Glomerular endothelial cell (primary cell): ENCODE results near the gene ATP8B2. TPM values are rescaled to one million over a fixed set of nuclear protein-coding genes. Genes with fewer than 3 reads are reported as not detected.
"Not testable (repeated sequence)": the region's sequence is repeated elsewhere in the genome, so short reads cannot be mapped to it uniquely, and the experiment has no call there.

ENCODE experiments used
- DNase-seq: peaks from one replicate; pipeline ENCODE4 v3.0.0-alpha.2; 2011; ENCODE audit warnings: low read depth, low spot score; ENCODE audit errors: extremely low read depth
- total RNA-seq: library from RNA; depleted of rRNA; stranded (reverse); fragments of >200 nt; gene quantifications from 2 replicates; pipeline ENCODE4 v1.2.3, GENCODE V29; 2015

The ATP8B2 gene
- total RNA-seq, 1 donor from 2014 or later = 75.4 TPM

DNA sequence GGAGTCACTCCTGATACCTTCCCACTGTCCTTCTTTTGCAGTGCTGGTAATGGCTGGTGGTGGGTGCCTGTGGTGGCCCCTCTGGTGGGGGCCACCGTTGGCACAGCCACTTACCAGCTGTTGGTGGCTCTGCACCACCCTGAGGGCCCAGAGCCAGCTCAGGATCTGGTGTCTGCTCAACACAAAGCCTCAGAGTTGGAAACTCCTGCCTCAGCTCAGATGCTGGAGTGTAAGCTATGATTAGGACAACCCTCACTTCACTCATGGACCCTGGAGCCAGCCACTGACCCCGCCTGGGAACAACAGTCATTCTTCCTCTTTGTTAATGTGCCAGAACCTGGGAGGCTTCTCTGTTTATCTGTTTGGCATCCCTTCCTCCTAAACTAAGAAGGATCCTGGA lies 1.1 kb upstream of the ATP8B2 start:
- no peak for DNase-seq

DNA sequence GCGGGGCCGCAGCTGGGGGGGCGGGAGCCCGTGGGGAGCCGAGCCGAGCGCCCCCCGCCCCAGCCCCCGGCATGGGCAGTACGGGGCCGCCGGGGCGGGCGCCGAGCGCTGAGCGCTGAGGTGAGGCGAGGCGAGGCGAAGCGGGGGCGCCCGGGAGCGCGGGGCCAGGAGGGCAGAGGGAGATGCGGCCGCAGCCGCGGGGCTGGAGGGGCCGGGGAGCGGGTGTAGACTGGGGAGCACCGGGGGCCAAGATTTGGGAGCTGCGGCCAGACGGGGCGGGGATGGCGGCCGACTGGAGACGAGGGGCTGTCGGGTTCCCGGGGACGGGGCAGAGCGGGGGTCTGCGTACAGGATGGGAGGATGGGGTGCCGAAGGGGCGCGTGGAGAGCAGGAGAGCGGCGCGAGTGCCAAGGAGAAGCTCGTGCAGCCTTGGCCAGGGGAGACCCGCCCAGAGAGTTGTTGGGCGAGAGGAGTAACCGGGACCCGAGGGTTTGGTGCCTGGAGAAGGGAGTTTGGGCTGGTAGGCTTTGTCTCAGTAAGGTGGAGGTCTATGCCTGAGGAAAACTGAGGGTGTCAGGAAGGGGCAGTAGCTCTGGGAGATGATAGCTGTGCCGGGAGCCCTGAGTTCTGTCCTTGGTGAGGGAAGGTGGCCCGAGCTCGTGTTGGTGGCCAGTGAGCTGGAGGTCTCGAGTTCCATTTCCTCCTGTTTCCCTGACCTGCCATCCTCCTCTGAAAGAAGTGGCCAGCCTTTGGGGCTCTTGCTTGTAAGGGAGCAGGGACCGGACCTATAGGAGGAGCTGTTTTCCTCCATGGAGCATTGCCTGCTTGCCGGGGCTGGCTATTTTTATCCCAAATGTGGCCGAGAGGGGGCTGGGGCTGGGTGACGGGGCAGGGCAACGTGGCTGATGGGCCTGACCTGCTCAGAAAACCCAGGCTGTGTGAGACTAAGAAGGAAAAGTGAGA lies 539 bp downstream of the ATP8B2 start:
- no peak for DNase-seq

DNA sequence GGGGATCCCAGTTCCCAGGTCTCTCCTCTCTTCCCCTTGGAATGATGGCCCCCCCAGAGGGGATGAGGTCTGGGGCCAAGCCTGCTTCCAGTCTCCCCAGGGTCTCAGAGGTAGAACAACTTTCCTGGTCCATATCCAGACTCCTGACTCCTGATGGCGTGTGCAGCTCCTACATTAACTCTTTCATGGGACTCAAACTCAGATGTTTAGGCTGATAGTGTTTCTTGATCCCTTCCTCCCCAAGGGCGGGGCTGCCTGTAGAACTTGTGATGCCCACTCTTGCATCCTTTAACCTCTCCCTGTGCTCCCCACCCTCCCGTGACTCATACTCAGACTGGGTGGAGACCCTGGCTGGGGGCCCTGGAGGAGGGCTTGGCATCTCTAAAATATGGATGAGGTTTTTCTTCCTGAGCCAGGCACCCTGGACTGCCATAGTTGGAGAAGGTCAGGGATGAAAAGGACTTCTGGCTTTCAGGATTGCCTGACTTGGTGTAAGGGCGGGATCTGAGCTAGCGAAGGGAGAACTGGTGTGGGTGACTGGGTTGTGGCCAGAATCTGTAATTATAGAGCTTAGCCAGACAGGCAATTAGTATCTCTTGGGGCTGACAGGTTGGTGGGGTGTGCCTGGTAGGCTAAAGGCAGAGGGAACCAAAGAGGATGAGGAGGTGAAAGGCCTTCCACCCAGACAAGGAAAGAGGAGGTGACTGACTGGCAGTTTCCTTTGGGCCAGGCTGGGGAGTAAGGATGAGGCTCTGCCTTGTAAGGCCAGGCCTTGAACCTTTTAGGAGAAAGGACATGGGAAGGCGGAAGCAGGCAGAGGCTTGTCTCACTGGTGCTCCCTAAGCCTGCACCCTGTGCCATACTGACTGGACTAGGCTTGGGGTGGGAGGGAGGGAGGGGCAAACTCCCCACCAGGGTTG lies 1.5 kb downstream of the ATP8B2 start:
- DNase-seq = no peak

- DNase-seq = no peak
Observed at GRCh38 chr1:154327466-154328317, 2.4 kb downstream of the ATP8B2 start.

GRCh38 chr1:154328318-154329151 lies 3.2 kb downstream of the ATP8B2 start:
- no peak for DNase-seq

DNA sequence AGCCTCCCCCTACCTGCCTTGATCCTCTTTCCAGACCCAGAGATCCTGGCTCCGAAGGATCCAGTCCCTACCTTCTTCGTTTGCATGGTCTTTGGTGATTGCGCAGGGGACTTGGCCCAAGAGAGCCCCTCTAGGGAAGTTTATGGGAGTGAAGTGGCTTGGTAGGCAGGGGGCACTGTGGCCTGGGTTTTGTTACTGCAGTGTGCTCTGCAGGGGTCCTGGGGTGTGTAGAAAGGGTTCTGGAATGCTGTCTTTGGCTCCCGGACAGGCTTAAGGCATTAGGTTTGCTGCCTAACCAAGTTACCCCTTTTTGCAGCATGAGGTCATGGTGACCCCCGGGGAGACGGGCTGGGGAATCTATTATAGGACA lies 3.8 kb downstream of the ATP8B2 start:
- no peak for DNase-seq

DNA sequence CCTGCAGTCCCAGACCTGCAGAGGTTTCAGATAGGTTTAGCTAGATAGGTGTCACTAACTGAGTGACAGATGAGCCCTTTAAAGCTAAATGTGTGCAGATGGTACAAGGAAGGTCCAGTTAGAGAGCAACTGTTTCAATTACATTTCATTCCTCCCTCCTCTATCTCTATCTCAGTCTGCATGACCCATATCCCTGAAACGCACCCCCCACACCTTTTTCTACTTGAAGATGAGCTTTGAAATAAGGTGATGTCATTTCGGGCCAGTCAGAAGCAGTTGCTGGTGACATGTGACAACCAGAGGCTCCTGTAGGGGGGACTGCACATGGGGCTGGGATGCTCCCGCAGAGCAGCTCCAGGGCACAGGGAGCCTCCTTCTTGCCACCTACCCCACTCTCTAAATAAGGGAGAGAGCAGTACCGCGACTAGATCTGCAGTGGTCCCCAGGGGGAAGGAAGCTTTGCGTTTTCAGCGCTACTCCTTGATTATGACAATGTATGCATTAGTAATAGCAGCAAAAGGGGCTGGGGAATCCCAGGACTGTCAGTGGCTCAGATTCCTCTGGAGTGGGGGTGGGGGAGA lies 4.3 kb downstream of the ATP8B2 start:
- DNase-seq = no peak

GRCh38 chr1:154330669-154331068 lies 5.3 kb downstream of the ATP8B2 start:
- DNase-seq = no peak

DNA sequence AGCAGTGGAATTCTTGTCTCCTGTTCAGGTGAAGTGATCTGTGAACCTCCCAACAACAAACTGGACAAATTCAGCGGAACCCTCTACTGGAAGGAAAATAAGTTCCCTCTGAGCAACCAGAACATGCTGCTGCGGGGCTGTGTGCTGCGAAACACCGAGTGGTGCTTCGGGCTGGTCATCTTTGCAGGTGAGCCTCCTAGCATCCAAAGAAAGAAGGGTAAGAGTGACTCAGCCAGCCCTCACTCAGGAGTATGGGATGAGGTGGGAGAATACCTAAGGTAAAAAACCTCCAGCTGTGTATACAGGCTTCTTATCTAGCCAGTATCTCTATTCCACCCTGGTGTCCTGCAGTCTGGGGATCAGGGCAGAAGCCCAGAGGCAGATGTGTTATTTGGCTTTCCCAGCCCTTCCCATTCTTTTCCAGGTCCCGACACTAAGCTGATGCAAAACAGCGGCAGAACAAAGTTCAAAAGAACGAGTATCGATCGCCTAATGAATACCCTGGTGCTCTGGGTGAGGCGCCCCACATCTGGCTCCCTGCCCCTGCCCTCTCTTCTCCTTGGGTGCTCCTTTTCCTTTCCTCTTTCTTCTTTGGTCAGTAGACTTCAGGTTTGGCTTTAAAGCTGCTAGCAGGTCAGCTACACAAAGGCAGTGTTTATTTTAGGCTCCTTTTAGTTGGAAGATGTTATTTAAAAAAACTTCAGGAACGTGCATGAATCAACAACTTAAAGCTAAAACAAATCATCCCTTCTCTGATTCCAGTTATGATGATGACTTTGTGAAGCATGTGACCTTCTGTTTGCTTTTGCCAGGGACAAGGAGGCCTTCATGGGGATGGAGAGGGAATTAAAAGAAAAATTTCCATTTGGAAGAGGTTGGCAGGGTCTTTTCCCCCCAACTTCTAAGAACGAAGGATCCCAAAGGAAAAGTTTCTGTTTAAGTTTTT lies 9.0 kb downstream of the ATP8B2 start:
- DNase-seq = no peak

DNA sequence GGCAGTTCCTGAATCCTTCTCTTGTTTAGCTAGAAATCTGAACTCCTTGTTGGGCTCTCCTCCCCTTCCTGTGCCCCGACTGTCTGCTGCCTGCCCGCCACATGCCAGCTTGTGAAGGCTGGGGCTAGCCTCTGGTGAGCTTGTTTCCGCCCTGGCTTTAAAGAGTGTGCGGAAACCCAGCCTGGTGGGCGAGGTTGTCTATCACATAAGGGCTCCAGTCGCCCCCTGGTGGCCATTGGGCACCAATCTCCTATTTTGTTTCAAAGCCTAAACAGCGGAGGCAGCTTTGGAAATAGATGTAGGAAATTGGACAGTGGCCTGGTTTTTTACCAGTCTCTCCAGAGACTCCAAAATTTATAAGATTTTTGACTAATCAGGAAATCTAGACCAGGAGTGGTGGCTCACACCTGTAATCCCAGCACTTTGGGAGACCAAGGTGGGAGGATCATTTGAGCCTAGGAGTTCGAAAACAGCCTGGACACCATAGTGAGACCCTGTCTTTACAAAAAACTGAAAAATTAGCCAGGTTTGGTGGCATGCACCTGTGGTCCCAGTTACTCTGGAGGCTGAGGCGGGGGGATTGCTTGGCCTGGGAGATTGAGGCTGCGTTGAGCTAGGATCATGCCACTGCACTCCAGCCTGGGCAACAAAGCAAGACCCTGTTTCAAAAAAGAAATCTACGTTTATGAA lies 9.8 kb downstream of the ATP8B2 start:
- no peak for DNase-seq

DNA sequence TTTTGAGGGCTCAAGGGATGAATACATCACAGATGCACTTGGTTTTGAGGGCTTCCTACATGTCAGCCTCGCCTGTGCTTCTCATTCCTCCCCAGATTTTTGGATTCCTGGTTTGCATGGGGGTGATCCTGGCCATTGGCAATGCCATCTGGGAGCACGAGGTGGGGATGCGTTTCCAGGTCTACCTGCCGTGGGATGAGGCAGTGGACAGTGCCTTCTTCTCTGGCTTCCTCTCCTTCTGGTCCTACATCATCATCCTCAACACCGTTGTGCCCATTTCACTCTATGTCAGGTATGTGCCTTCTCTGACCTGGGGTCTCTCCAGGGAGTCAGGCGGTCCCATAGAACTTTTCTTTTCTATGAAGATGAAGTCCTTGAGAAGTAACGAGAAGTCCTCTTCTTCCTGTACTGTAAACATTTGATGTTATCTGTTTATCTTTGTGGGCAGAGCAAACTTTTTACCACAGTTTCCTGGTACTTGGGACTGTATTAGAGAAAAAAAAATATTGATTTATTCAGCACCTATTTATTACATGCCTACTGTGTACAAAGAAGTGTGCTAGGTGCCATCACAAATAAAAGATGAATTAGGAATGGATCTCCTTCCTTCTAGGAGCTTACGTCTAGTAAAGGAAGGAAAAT lies 12.0 kb downstream of the ATP8B2 start:
- no peak for DNase-seq

GRCh38 chr1:154338875-154339274 lies 13.6 kb downstream of the ATP8B2 start:
- DNase-seq = no peak

DNA sequence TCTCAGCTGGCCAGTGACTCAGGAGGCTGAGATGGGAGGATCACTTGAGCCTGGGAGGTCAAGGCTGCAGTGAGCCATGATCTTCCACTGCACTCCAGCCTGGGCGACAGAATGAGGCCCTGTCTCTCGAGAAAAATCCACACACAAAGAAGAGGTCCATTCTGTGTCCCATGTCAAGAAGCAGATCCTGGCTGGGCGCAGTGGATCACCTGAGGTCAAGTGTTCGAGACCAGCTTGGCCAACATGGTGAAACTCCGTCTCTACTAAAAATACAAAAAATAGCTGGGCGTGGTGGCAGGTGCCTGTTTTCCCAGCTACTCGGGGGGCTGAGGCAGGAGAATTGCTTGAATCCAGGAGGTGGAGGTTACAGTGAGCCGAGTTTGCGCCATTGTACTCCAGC lies 16.0 kb downstream of the ATP8B2 start:
- not testable (repeated sequence) for DNase-seq

GRCh38 chr1:154342132-154342531 lies 16.8 kb downstream of the ATP8B2 start:
- no peak for DNase-seq

- DNase-seq = no peak
Observed at GRCh38 chr1:154342836-154343472, 17.6 kb downstream of the ATP8B2 start.

- no peak for DNase-seq
Observed at GRCh38 chr1:154344977-154345837, 19.9 kb downstream of the ATP8B2 start.
